ENCODE measurements around the gene ZNF93. TPM values are rescaled to one million over a fixed set of nuclear protein-coding genes. Genes with fewer than 3 reads are reported as not detected.

ZNF93 gene
- polyA plus RNA-seq, 3 donors: 2.4 to 4.6 (median 2.8) TPM

DNA sequence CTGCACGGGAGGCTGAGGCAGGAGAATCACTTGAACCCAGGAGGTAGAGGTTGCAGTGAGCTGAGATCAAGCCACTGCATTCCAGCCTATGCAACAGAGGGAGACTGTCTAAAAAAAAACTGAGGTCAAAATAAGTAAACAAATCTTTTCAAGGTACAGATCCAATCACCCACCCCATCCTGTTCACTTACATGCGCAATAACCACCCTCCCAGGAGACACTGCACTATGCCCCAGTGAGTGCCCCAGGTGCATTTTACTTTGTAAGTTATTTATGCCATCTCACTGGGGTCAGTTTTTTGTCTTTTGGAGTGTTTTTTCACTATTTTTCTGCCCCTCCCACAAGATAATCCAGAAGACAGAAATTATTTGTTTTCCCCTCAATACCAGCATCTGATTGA is 42.0 kb upstream of the ZNF93 start:
- Mint-ChIP-seq H3K27ac (no peak overlapping the region), H3K4me3 (no peak overlapping the region), H3K27me3 (ENCODE audit: low read depth in 3 of 3) (peaks cover 7 to 10% (median 10%) of the 10 kb centered on the region in 3 donors), H3K4me1 (peaks cover 9% of the 10 kb centered on the region), H3K9me3 (peaks cover 35 to 83% (median 74%) of the 10 kb centered on the region in 7 donors), H3K36me3 (no peaks in the 10 kb centered on the region)
- no peak overlapping the region for H3K9ac ChIP-seq (ENCODE audit: insufficient read depth, low read length, poor library complexity, severe bottlenecking)
- TF ChIP-seq, protein P1, sequence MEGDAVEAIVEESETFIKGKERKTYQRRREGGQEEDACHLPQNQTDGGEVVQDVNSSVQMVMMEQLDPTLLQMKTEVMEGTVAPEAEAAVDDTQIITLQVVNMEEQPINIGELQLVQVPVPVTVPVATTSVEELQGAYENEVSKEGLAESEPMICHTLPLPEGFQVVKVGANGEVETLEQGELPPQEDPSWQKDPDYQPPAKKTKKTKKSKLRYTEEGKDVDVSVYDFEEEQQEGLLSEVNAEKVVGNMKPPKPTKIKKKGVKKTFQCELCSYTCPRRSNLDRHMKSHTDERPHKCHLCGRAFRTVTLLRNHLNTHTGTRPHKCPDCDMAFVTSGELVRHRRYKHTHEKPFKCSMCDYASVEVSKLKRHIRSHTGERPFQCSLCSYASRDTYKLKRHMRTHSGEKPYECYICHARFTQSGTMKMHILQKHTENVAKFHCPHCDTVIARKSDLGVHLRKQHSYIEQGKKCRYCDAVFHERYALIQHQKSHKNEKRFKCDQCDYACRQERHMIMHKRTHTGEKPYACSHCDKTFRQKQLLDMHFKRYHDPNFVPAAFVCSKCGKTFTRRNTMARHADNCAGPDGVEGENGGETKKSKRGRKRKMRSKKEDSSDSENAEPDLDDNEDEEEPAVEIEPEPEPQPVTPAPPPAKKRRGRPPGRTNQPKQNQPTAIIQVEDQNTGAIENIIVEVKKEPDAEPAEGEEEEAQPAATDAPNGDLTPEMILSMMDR (IDR thresholded peaks at IDR 0.05): no peak
- H3K4me1 ChIP-seq (ENCODE audit: control insufficient read depth in 1 of 2, insufficient read depth in 2 of 2, low read length in 2 of 2): no peaks in the 10 kb centered on the region
- H2AFZ ChIP-seq (ENCODE audit: insufficient read depth, low read depth, low read length, poor library complexity, severe bottlenecking): no peak overlapping the region
- H3K4me2 ChIP-seq (replicated peaks; ENCODE audit: extremely low read depth, low read length, poor library complexity, severe bottlenecking): no peak overlapping the region
- intact Hi-C loops (cut with micrococcal nuclease): no loop called here
- no peaks in the 10 kb centered on the region for H3K79me2 ChIP-seq (ENCODE audit: insufficient read depth, low read length)
- H3K27ac ChIP-seq (ENCODE audit: low read depth in 1 of 2, low read length in 2 of 2): no peak overlapping the region
- no CpG with 5 or more reads among the region's 2 CpGs for WGBS (ENCODE audit: insufficient coverage)
- H4K20me1 ChIP-seq (ENCODE audit: insufficient read depth, low read length): no peaks in the 10 kb centered on the region
- no peaks in the 10 kb centered on the region for H3K27me3 ChIP-seq (ENCODE audit: control insufficient read depth in 2 of 2, insufficient read depth in 2 of 2, low read length in 2 of 2)
- DNase-seq: no peak
- no peak overlapping the region for H3K4me3 ChIP-seq (replicated peaks in 1 of 3; ENCODE audit: low read depth in 2 of 3, low read length in 3 of 3)
- peaks cover 65 to 86% of the 10 kb centered on the region in 2 donors for H3K9me3 ChIP-seq (replicated peaks in 1 of 2; ENCODE audit: control insufficient read depth in 1 of 2, insufficient read depth in 1 of 2, low read length in 2 of 2)
- H3K36me3 ChIP-seq (replicated peaks in 1 of 2; ENCODE audit: control insufficient read depth in 1 of 2, insufficient read depth in 2 of 2, low read length in 2 of 2): no peaks in the 10 kb centered on the region

GRCh38 chr19:19860756-19861390 is 39.9 kb upstream of the ZNF93 start:
- H3K9me3 Mint-ChIP-seq: peaks cover 39 to 88% (median 83%) of the 10 kb centered on the region in 7 donors
- Histone ChIP-seq H4K20me1 (ENCODE audit: insufficient read depth, low read length) (no peaks in the 10 kb centered on the region), H3K79me2 (ENCODE audit: insufficient read depth, low read length) (no peaks in the 10 kb centered on the region), H3K27ac (ENCODE audit: low read depth in 1 of 2, low read length in 2 of 2) (no peak overlapping the region), H3K27me3 (ENCODE audit: control insufficient read depth in 2 of 2, insufficient read depth in 2 of 2, low read length in 2 of 2) (no peaks in the 10 kb centered on the region), H3K4me1 (ENCODE audit: control insufficient read depth in 1 of 2, insufficient read depth in 2 of 2, low read length in 2 of 2) (no peaks in the 10 kb centered on the region), H3K36me3 (replicated peaks in 1 of 2; ENCODE audit: control insufficient read depth in 1 of 2, insufficient read depth in 2 of 2, low read length in 2 of 2) (no peaks in the 10 kb centered on the region), H2AFZ (ENCODE audit: insufficient read depth, low read depth, low read length, poor library complexity, severe bottlenecking) (peak overlapping the region; percentile 71), H3K4me2 (replicated peaks; ENCODE audit: extremely low read depth, low read length, poor library complexity, severe bottlenecking) (peak overlapping the region; percentile 24), H3K9me3 (replicated peaks in 1 of 2; ENCODE audit: control insufficient read depth in 1 of 2, insufficient read depth in 1 of 2, low read length in 2 of 2) (peaks cover 67 to 75% of the 10 kb centered on the region in 2 donors), H3K9ac (ENCODE audit: insufficient read depth, low read length, poor library complexity, severe bottlenecking) (no peak overlapping the region), H3K4me3 (replicated peaks in 1 of 3; ENCODE audit: low read depth in 2 of 3, low read length in 3 of 3) (peak overlapping the region in 1 of 3 experiments; percentile 30)
- H3K4me1 Mint-ChIP-seq: peaks cover 16% of the 10 kb centered on the region
- intact Hi-C loops (cut with micrococcal nuclease): no loop called here
- peak overlapping the region in 1 of 7 donors; percentile 42 for H3K27ac Mint-ChIP-seq
- WGBS (ENCODE audit: insufficient coverage): 12% methylated on average over 29 of the region's 29 CpGs
- no peaks in the 10 kb centered on the region for H3K36me3 Mint-ChIP-seq
- H3K4me3 Mint-ChIP-seq: peak overlapping the region; percentile 48 to 71
- no peak for DNase-seq
- H3K27me3 Mint-ChIP-seq (ENCODE audit: low read depth in 3 of 3): peaks cover 7 to 10% (median 10%) of the 10 kb centered on the region in 3 donors
- TF ChIP-seq, protein P1 (IDR thresholded peaks at IDR 0.05): no peak

All from CD14-positive monocyte (primary cell).